Fibroblast of lung (primary cell): ENCODE data around the gene CYP19A1. TPM values are rescaled to one million over a fixed set of nuclear protein-coding genes. Genes with fewer than 3 reads are reported as not detected.

Experiments
- DNase-seq, 2 donors: peaks; one replicate each; pipeline versions ENCODE4 v3.0.0 to v3.0.0-alpha.2; 2010; ENCODE audit warnings: low read depth in 2 of 2
- H2AFZ ChIP-seq: 2 replicates; pipeline ENCODE4 v1.5.1; 2012; ENCODE audit warnings: low read length, control low read depth, inconsistent platforms
- H3K27ac ChIP-seq: 2 replicates; pipeline ENCODE4 v1.5.1; 2011; ENCODE audit warnings: low read length, control low read depth; ENCODE audit not compliant: insufficient read depth
- H3K27me3 ChIP-seq: 2 replicates; pipeline ENCODE4 v1.5.1; 2011; ENCODE audit warnings: mild to moderate bottlenecking, low read length; ENCODE audit not compliant: control insufficient read depth, insufficient read depth
- H3K36me3 ChIP-seq: 2 replicates; pipeline ENCODE4 v1.5.1; 2011; ENCODE audit warnings: low read length; ENCODE audit not compliant: control insufficient read depth, insufficient read depth
- H3K4me1 ChIP-seq: 2 replicates; pipeline ENCODE4 v1.5.1; 2011; ENCODE audit warnings: low read length; ENCODE audit not compliant: control insufficient read depth, insufficient read depth; ENCODE audit errors: extremely low read depth
- H3K4me2 ChIP-seq: 2 replicates; pipeline ENCODE4 v1.5.1; 2011; ENCODE audit warnings: low read length, control low read depth; ENCODE audit not compliant: insufficient read depth; ENCODE audit errors: extremely low read depth
- H3K4me3 ChIP-seq, 4 experiments: fragments of 200-600 bp in 1 of 4; sonication (generic) in 1 of 4; replicated peaks in 1 of 4; 2 replicates each; pipeline ENCODE4 v1.5.1; 2011 to 2016; ENCODE audit warnings: low read length in 4 of 4, low read depth in 3 of 4, mild to moderate bottlenecking in 3 of 4, control low read depth in 2 of 4, inconsistent platforms in 1 of 4, mixed read lengths in 1 of 4; ENCODE audit not compliant: insufficient read depth in 1 of 4; ENCODE audit errors: control extremely low read depth in 1 of 4
- H3K79me2 ChIP-seq: 2 replicates; pipeline ENCODE4 v1.5.1; 2012; ENCODE audit warnings: mild to moderate bottlenecking, low read length, inconsistent platforms; ENCODE audit not compliant: control insufficient read depth, insufficient read depth
- H3K9ac ChIP-seq: 2 replicates; pipeline ENCODE4 v1.5.1; 2011; ENCODE audit warnings: mild to moderate bottlenecking, low read length, control low read depth; ENCODE audit not compliant: insufficient read depth
- H3K9me3 ChIP-seq: 2 replicates; pipeline ENCODE4 v1.5.1; 2012; ENCODE audit warnings: low read depth, low read length; ENCODE audit not compliant: control insufficient read depth, insufficient read depth
- H4K20me1 ChIP-seq: 2 replicates; pipeline ENCODE4 v1.5.1; 2011; ENCODE audit warnings: low read length; ENCODE audit not compliant: control insufficient read depth, insufficient read depth; ENCODE audit errors: extremely low read depth
- EZH2 ChIP-seq: IDR thresholded peaks from 2 replicates; pipeline ENCODE4 v1.5.1; 2012; ENCODE audit warnings: low read length, control low read depth, mild to moderate bottlenecking; ENCODE audit errors: missing control alignments
- polyA plus RNA-seq, 2 donors: library from polyadenylated mRNA; depleted of rRNA in 1 of 2; stranded (reverse) in 1 of 2; unstranded in 1 of 2; fragments of >200 nt; gene quantifications; 2 replicates each; pipeline ENCODE4 v1.2.1, GENCODE V29; 2011 to 2012; ENCODE audit warnings: missing spikeins in 1 of 2
- total RNA-seq: library from RNA; depleted of rRNA; stranded (reverse); fragments of >200 nt; gene quantifications from 2 replicates; pipeline ENCODE4 v1.2.1, GENCODE V29; 2014
- TF ChIP-seq, protein P1 (sequence below), 2 donors: IDR thresholded peaks in 1 of 2; conservative IDR thresholded peaks in 1 of 2; 1 replicate in 1 of 2; 2 replicates in 1 of 2; pipeline ENCODE4 v1.5.1; 2011 to 2012; ENCODE audit warnings: low read length in 2 of 2, control low read depth in 1 of 2, inconsistent platforms in 1 of 2, low read depth in 1 of 2, mild to moderate bottlenecking in 1 of 2

CYP19A1 gene
- total and polyA plus RNA-seq, 2 donors (not counting 1 experiment from before 2014, with no cell fraction given): 0.16 to 2.3 TPM

DNA sequence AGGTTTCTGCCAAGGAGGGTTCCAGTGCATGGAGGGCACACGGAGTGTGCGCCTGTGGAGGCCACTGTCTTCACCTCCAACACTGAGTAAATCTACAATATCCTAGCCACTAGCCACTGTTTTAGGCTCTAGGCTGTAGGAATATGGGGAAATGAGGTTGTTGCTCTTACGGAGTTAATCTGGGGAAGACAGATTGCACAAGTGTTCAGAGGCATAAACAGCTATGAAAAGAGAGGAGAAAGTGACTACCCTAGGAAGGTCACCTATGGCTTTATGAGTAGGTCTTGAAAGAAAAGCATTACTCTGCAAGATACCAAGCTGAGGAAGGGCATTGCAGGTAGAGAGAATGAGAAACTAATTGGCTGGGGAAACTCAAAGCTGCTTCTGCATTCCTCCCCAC is 85.7 kb downstream of the CYP19A1 start:
- no peak overlapping the region for H3K27ac ChIP-seq
- no peak overlapping the region for H3K9ac ChIP-seq
- peaks cover 7% of the 10 kb centered on the region for H3K27me3 ChIP-seq
- no peaks in the 10 kb centered on the region for H3K9me3 ChIP-seq
- no peaks in the 10 kb centered on the region for H3K36me3 ChIP-seq
- no peak for DNase-seq
- TF ChIP-seq, protein P1, sequence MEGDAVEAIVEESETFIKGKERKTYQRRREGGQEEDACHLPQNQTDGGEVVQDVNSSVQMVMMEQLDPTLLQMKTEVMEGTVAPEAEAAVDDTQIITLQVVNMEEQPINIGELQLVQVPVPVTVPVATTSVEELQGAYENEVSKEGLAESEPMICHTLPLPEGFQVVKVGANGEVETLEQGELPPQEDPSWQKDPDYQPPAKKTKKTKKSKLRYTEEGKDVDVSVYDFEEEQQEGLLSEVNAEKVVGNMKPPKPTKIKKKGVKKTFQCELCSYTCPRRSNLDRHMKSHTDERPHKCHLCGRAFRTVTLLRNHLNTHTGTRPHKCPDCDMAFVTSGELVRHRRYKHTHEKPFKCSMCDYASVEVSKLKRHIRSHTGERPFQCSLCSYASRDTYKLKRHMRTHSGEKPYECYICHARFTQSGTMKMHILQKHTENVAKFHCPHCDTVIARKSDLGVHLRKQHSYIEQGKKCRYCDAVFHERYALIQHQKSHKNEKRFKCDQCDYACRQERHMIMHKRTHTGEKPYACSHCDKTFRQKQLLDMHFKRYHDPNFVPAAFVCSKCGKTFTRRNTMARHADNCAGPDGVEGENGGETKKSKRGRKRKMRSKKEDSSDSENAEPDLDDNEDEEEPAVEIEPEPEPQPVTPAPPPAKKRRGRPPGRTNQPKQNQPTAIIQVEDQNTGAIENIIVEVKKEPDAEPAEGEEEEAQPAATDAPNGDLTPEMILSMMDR (conservative IDR thresholded peaks at IDR 0.05 in 1 of 2, IDR thresholded peaks at IDR 0.05 in 1 of 2; ENCODE audit: low read depth in 1 of 2, low read length in 2 of 2): no peak
- TF ChIP-seq EZH2: no peak
- no peak overlapping the region for H2AFZ ChIP-seq
- no peak overlapping the region for H3K4me3 ChIP-seq
- H3K79me2 ChIP-seq: no peaks in the 10 kb centered on the region
- H3K4me2 ChIP-seq: no peak overlapping the region
- no peaks in the 10 kb centered on the region for H4K20me1 ChIP-seq
- H3K4me1 ChIP-seq: no peaks in the 10 kb centered on the region

GRCh38 chr15:51251556-51251955 is 86.8 kb downstream of the CYP19A1 start:
- Histone ChIP-seq H3K79me2 (no peaks in the 10 kb centered on the region), H3K4me3 (no peak overlapping the region), H2AFZ (no peak overlapping the region), H3K4me2 (no peak overlapping the region), H3K4me1 (no peaks in the 10 kb centered on the region), H3K9me3 (no peaks in the 10 kb centered on the region), H3K9ac (no peak overlapping the region), H3K36me3 (no peaks in the 10 kb centered on the region), H3K27me3 (peaks cover 7% of the 10 kb centered on the region), H3K27ac (no peak overlapping the region), H4K20me1 (no peaks in the 10 kb centered on the region)
- DNase-seq: no peak
- TF ChIP-seq, protein P1 (conservative IDR thresholded peaks at IDR 0.05 in 1 of 2, IDR thresholded peaks at IDR 0.05 in 1 of 2; ENCODE audit: low read depth in 1 of 2, low read length in 2 of 2): no peak
- TF ChIP-seq EZH2: no peak

DNA sequence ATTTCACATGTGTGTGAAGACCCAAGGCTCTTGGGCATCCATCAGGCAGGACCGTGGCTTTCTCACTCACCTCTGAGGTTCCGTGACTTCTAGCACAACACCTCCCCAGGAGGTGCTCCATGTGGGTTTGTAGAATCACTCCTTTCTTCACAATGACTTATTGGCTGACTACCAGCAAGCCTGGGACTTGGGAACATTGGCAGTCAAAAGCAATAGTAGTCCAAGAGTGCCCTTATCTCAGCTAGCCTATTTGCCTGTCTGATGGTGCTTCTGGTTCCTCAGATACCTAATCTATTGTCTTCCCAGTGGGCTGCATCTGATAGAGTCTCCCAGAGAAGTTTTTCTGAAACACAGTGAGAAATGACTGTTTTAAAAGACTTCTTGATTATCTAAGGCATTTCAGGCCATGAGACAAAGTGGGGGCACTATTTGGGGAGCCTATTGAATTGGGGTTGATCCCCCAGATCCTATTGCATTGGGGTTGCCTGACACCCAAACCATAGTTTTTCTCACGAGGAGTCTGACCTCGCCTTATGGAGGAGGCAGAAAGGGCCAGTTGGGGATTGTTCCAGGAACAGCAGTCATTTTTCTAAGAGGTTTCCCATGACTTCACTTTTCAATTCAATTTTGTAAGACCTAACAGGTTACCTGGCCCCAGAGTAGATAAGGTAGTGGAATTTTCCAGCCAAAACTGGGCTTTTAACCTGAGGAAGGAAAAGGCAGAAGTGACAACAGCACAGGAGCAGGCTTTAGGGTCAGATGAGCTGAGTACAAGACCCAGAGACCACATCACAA is 88.0 kb downstream of the CYP19A1 start:
- H3K4me1 ChIP-seq: no peaks in the 10 kb centered on the region
- H3K9ac ChIP-seq: no peak overlapping the region
- H4K20me1 ChIP-seq: no peaks in the 10 kb centered on the region
- H3K4me2 ChIP-seq: no peak overlapping the region
- H3K9me3 ChIP-seq: no peaks in the 10 kb centered on the region
- TF ChIP-seq, protein P1 (conservative IDR thresholded peaks at IDR 0.05 in 1 of 2, IDR thresholded peaks at IDR 0.05 in 1 of 2; ENCODE audit: low read depth in 1 of 2, low read length in 2 of 2): no peak
- no peak for TF ChIP-seq EZH2
- H3K27me3 ChIP-seq: peaks cover 7% of the 10 kb centered on the region
- no peak overlapping the region for H2AFZ ChIP-seq
- no peaks in the 10 kb centered on the region for H3K79me2 ChIP-seq
- no peak overlapping the region for H3K27ac ChIP-seq
- H3K36me3 ChIP-seq: no peaks in the 10 kb centered on the region
- no peak for DNase-seq
- no peak overlapping the region for H3K4me3 ChIP-seq
